ENCODE results near the gene U2SURP. TPM values are rescaled to one million over a fixed set of nuclear protein-coding genes. Genes with fewer than 3 reads are reported as not detected.

U2SURP gene
- total RNA-seq, 2 donors from 2014 or later, result 53.1 to 91.5 TPM

DNA sequence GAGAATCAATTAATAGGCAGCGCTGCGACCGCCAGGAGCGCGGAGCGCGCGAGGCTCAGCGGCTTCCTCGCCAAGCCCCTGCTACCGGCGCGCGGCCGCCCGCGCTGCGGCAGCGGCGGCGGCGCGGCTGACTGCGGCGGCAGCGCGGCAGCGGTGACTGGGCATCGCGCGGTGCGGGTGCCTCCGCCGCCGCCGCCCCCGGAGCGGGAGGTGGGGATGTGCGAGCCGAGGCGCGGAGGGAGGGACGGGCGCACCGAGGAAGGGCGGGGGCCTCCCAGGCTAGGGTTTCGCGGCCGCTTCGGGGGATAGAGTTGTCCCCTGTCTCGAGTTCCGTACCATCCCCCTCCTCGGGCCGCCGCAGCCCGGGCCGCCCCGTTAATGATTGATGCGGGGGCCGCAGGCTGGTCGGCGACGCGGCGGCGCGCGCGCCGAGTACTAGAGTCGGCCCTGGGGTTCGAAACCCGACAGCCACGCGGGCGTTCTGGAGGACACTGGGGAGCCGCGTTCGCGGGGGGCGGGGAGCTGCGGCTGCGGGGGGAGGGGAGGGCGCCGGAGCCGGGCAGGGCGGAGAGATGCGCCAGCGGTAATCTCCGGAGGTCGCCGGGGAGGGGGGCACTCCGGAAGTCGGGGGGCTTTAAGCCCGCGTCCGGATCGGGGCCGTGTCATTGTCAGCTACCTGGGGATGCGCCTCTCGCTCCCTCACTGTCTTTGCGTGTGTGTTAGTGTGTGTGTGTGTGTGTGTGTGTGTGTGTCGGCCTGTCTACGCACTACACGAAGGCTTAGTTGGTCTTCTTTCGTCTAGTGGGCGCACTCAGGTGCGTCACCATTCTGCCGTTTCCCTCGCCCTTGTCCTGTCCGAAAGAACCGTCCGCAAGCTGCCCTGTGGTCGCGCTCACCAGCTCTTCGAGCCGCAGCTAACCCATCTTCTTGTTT, 37.6 kb upstream of the U2SURP start, which contains the start of gene PAQR9:
Gene PAQR9 (minus strand): TSS at position 159 of the 933 bp plus-strand sequence. CDS start 338 bp downstream, outside the sequence.
- no peaks in the 10 kb centered on the region for H3K9me3 ChIP-seq
- peak within 1 kb of the TSS; percentile 81 for H3K4me3 ChIP-seq
- H3K27me3 ChIP-seq (replicated peaks; ENCODE audit: insufficient read depth), result no peaks in the 10 kb centered on the region
- no peak for DNase-seq (ENCODE audit: low spot score)
- TF ChIP-seq, protein P1, sequence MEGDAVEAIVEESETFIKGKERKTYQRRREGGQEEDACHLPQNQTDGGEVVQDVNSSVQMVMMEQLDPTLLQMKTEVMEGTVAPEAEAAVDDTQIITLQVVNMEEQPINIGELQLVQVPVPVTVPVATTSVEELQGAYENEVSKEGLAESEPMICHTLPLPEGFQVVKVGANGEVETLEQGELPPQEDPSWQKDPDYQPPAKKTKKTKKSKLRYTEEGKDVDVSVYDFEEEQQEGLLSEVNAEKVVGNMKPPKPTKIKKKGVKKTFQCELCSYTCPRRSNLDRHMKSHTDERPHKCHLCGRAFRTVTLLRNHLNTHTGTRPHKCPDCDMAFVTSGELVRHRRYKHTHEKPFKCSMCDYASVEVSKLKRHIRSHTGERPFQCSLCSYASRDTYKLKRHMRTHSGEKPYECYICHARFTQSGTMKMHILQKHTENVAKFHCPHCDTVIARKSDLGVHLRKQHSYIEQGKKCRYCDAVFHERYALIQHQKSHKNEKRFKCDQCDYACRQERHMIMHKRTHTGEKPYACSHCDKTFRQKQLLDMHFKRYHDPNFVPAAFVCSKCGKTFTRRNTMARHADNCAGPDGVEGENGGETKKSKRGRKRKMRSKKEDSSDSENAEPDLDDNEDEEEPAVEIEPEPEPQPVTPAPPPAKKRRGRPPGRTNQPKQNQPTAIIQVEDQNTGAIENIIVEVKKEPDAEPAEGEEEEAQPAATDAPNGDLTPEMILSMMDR (IDR thresholded peaks at IDR 0.05), result no peak
- H3K27ac ChIP-seq, result no peak within 1 kb of the TSS
- no peaks in the 10 kb centered on the region for H3K36me3 ChIP-seq
- ATAC-seq (ENCODE audit: insufficient number of reproducible peaks, low FRiP score, low read depth), result no peak
- peaks cover 0 to 6% of the 10 kb centered on the region in 2 donors for H3K4me1 ChIP-seq (ENCODE audit: control insufficient read depth in 1 of 2, low read depth in 2 of 2)

DNA sequence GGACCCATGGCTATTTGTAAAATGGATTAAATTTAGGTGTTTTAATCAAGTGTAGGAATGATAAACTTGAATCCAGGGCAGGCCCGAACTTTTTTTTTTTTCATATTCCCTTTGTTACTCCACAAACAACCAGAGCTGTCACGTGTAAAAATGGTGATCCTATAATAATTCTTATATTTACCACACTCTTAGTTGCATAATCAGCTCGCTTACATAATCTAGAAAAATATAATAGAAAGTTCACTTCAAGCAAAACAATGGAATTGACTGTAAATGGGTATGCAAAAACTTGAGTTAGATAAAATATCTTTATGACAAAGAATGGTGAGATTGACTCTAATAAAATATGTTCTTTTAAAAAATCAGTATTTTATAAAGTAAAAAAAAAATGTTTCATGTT, 35.8 kb upstream of the U2SURP start:
- Histone ChIP-seq H3K9me3 (no peaks in the 10 kb centered on the region), H3K27me3 (replicated peaks; ENCODE audit: insufficient read depth) (no peaks in the 10 kb centered on the region), H3K4me1 (ENCODE audit: control insufficient read depth in 1 of 2, low read depth in 2 of 2) (peaks cover 0 to 6% of the 10 kb centered on the region in 2 donors), H3K27ac (no peak overlapping the region), H3K36me3 (no peaks in the 10 kb centered on the region), H3K4me3 (no peak overlapping the region)
- TF ChIP-seq, protein P1 (IDR thresholded peaks at IDR 0.05), result no peak
- DNase-seq (ENCODE audit: low spot score) (no peak), ATAC-seq (ENCODE audit: insufficient number of reproducible peaks, low FRiP score, low read depth) (no peak)

DNA sequence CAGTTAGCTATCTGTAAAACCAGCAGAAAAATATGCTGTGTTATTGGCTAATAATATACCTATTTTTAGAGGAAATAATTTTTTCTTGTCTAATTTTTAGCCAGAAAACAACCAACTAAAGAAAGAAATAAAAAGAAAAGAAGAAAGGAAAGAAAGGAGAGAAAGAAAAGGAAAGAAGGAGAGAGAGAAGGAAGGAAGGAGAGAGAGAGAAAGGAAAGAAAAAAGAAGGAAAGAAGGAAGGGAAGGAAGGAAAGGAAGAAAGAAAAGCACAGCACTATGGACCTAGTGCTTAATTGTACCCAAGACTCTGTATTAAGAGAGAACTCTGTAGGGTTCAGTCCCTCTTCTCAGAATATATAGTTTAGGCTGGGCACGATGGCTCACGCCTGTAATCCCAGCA, 34.6 kb upstream of the U2SURP start:
- no peak for ATAC-seq (ENCODE audit: insufficient number of reproducible peaks, low FRiP score, low read depth)
- H3K27ac ChIP-seq, result no peak overlapping the region
- H3K4me1 ChIP-seq (ENCODE audit: control insufficient read depth in 1 of 2, low read depth in 2 of 2), result peaks cover 0 to 6% of the 10 kb centered on the region in 2 donors
- no peak overlapping the region for H3K4me3 ChIP-seq
- H3K27me3 ChIP-seq (replicated peaks; ENCODE audit: insufficient read depth), result no peaks in the 10 kb centered on the region
- no peaks in the 10 kb centered on the region for H3K9me3 ChIP-seq
- no peaks in the 10 kb centered on the region for H3K36me3 ChIP-seq
- TF ChIP-seq, protein P1 (IDR thresholded peaks at IDR 0.05), result no peak
- DNase-seq (ENCODE audit: low spot score), result no peak

DNA sequence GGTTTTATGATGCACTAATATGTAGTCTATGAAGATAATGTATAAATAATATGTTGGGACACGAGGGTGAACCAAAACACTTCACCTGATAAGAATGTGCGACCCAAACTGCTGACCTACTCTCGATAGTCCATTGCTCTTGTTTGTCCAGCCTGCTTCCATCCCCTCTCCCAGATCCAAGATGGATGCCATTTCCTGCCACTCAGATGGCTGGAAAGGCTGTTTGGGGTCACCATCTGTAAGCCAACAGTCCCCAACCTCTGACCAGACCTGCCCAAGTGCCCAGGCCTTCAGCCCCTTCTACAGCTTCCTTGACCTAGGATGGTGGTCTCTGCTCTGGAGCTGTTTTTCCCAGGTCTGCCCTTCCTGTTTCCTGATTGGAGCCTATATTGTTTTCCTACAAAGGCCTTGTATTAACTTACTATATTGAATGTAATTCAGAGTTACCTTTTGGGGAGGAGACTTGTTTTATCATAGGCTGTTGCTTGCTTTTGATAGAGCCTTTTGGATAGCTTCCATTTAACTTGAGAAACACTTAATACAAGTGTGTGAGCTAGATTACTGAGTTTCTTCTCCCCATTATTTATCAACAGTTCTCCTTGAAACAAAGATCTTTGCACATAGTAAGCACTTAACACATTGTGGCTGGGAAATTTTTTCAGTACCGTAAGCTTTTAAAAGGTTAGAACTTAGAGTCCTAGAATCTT, 32.9 kb upstream of the U2SURP start:
- Histone ChIP-seq H3K27ac (no peak overlapping the region), H3K4me3 (no peak overlapping the region), H3K36me3 (no peaks in the 10 kb centered on the region), H3K9me3 (no peaks in the 10 kb centered on the region), H3K4me1 (ENCODE audit: control insufficient read depth in 1 of 2, low read depth in 2 of 2) (peaks cover 0 to 1% of the 10 kb centered on the region in 2 donors), H3K27me3 (replicated peaks; ENCODE audit: insufficient read depth) (no peaks in the 10 kb centered on the region)
- TF ChIP-seq, protein P1 (IDR thresholded peaks at IDR 0.05), result no peak
- DNase-seq (ENCODE audit: low spot score) (no peak), ATAC-seq (ENCODE audit: insufficient number of reproducible peaks, low FRiP score, low read depth) (no peak)

DNA sequence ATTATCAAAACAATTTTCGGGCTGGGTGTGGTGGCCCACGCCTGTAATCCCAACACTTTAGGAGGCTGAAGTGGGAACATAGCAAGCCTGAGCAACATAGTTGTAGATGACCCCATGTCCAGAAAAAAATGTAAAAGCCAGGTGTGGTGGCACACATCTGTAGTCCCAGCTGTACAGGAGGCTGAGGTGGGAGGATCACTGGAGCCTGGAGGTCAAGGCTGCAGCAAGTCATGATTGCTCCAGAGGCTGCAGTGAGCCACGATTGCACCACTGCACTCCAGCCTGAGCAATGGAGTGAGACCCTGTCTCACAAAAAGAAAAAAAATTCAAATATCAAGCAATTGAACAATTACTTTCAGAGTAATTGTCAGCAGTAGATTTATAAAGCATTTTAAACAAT, 29.9 kb upstream of the U2SURP start:
- TF ChIP-seq, protein P1 (IDR thresholded peaks at IDR 0.05), result no peak
- Histone ChIP-seq H3K9me3 (no peaks in the 10 kb centered on the region), H3K4me1 (ENCODE audit: control insufficient read depth in 1 of 2, low read depth in 2 of 2) (peaks cover 0 to 7% of the 10 kb centered on the region in 2 donors), H3K36me3 (no peaks in the 10 kb centered on the region), H3K27ac (no peak overlapping the region), H3K27me3 (replicated peaks; ENCODE audit: insufficient read depth) (no peaks in the 10 kb centered on the region), H3K4me3 (no peak overlapping the region)
- ATAC-seq (ENCODE audit: insufficient number of reproducible peaks, low FRiP score, low read depth) (no peak), DNase-seq (ENCODE audit: low spot score) (no peak)
